ENCODE data around the gene CRB2. TPM values are rescaled to one million over a fixed set of nuclear protein-coding genes. Genes with fewer than 3 reads are reported as not detected.
A peak's percentile ranks its signal among the peaks of the same experiment; 100 is the strongest.
"Not testable (repeated sequence)": the region's sequence is repeated elsewhere in the genome, so short reads cannot be mapped to it uniquely, and the experiment has no call there.

CRB2 gene
- total RNA-seq, 6 donors from 2014 or later, result 0.13 to 0.23 TPM; not detected in 4

- no peaks in the 10 kb centered on the region for H3K27me3 ChIP-seq
- no peak overlapping the region for H3K4me3 ChIP-seq
- TF ChIP-seq EP300 (IDR thresholded peaks at IDR 0.05) (peak in 1 of 4 donors; percentile 49), POLR2AphosphoS5 (IDR thresholded peaks at IDR 0.05) (peak in 1 of 2 donors; percentile 51), POLR2A (IDR thresholded peaks at IDR 0.05) (peak in 1 of 4 donors; percentile 20)
- TF ChIP-seq, protein P1, sequence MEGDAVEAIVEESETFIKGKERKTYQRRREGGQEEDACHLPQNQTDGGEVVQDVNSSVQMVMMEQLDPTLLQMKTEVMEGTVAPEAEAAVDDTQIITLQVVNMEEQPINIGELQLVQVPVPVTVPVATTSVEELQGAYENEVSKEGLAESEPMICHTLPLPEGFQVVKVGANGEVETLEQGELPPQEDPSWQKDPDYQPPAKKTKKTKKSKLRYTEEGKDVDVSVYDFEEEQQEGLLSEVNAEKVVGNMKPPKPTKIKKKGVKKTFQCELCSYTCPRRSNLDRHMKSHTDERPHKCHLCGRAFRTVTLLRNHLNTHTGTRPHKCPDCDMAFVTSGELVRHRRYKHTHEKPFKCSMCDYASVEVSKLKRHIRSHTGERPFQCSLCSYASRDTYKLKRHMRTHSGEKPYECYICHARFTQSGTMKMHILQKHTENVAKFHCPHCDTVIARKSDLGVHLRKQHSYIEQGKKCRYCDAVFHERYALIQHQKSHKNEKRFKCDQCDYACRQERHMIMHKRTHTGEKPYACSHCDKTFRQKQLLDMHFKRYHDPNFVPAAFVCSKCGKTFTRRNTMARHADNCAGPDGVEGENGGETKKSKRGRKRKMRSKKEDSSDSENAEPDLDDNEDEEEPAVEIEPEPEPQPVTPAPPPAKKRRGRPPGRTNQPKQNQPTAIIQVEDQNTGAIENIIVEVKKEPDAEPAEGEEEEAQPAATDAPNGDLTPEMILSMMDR (IDR thresholded peaks at IDR 0.05), result no peak
- peak overlapping the region; percentile 0 to 84 (median 56) for H3K27ac ChIP-seq
- WGBS, 2 donors, result 79 to 80% methylated on average over 8 of the region's 8 CpGs
- peaks cover 0 to 34% (median 18%) of the 10 kb centered on the region in 4 donors for H3K4me1 ChIP-seq
- ATAC-seq (ENCODE audit: low FRiP score in 2 of 2) (peak in 1 of 2 donors; percentile 83), DNase-seq (peak in 1 of 2 donors; percentile 82)
- no peaks in the 10 kb centered on the region for H3K9me3 ChIP-seq
- no peaks in the 10 kb centered on the region for H3K36me3 ChIP-seq
Measured at GRCh38 chr9:123327697-123328100, 28.3 kb upstream of the CRB2 start.

DNA sequence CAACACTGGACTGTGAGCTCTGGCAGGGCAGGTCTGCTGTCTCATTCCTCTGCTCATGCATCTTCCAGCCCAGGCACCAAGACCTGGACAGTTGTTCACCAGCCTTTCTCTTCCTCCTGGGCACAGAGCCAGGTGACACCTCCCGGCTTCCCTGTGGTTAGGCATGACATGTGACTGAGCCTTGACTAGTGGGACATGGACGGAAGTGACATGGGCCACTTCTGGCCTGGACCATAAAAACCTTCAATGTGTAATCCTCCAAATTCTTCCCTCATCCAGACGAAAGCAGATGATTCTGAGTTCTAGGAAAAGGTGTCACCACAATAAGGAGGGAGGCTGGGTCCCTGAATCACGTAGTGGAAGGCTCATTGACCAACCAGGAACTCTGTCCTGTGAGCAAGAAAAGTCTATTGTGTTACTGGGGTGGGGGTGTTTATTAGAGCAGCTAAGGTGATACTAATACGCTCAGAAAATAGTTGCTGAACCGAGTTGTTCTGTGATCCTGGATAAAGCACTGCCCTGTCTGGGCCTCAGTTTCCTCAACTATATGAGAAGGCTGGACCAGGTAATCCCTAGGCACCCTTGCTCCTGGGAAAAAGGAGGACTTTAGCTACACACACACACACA is 26.6 kb upstream of the CRB2 start:
- Histone ChIP-seq H3K4me3 (no peak overlapping the region), H3K4me1 (peaks cover 0 to 29% (median 13%) of the 10 kb centered on the region in 4 donors), H3K36me3 (no peaks in the 10 kb centered on the region), H3K27ac (no peak overlapping the region), H3K9me3 (no peaks in the 10 kb centered on the region), H3K27me3 (no peaks in the 10 kb centered on the region)
- WGBS, 2 donors, result 56 to 58% methylated on average over 6 of the region's 6 CpGs
- TF ChIP-seq EP300 (IDR thresholded peaks at IDR 0.05) (no peak), POLR2AphosphoS5 (IDR thresholded peaks at IDR 0.05) (no peak), POLR2A (IDR thresholded peaks at IDR 0.05) (no peak)
- TF ChIP-seq, protein P1 (IDR thresholded peaks at IDR 0.05), result no peak
- DNase-seq, result peak in 1 of 2 donors; percentile 67
- ATAC-seq (ENCODE audit: low FRiP score in 2 of 2), result no peak

GRCh38 chr9:123331346-123332060 is 24.5 kb upstream of the CRB2 start:
- no peaks in the 10 kb centered on the region for H3K9me3 ChIP-seq
- H3K27ac ChIP-seq, result no peak overlapping the region
- no peak for ATAC-seq (ENCODE audit: low FRiP score in 2 of 2)
- TF ChIP-seq POLR2A (IDR thresholded peaks at IDR 0.05) (no peak), EP300 (IDR thresholded peaks at IDR 0.05) (no peak), POLR2AphosphoS5 (IDR thresholded peaks at IDR 0.05) (no peak)
- TF ChIP-seq, protein P1 (IDR thresholded peaks at IDR 0.05), result no peak
- peaks cover 0 to 35% (median 22%) of the 10 kb centered on the region in 4 donors for H3K4me1 ChIP-seq
- WGBS, 2 donors, result 87 to 92% methylated on average over 15 of the region's 15 CpGs
- no peaks in the 10 kb centered on the region for H3K36me3 ChIP-seq
- DNase-seq, result no peak
- no peak overlapping the region for H3K4me3 ChIP-seq
- H3K27me3 ChIP-seq, result no peaks in the 10 kb centered on the region

- not testable (repeated sequence) for H3K36me3 ChIP-seq, H3K4me3 ChIP-seq, H3K27ac ChIP-seq, H3K9me3 ChIP-seq, DNase-seq, H3K27me3 ChIP-seq
- ATAC-seq (ENCODE audit: low FRiP score in 2 of 2), result peak in 1 of 2 donors; percentile 38
- WGBS, 2 donors, result 72 to 75% methylated on average over 8 of the region's 8 CpGs
- peaks cover 0 to 28% (median 17%) of the 10 kb centered on the region in 4 donors for H3K4me1 ChIP-seq
Measured at GRCh38 chr9:123333058-123333669, 22.8 kb upstream of the CRB2 start.

DNA sequence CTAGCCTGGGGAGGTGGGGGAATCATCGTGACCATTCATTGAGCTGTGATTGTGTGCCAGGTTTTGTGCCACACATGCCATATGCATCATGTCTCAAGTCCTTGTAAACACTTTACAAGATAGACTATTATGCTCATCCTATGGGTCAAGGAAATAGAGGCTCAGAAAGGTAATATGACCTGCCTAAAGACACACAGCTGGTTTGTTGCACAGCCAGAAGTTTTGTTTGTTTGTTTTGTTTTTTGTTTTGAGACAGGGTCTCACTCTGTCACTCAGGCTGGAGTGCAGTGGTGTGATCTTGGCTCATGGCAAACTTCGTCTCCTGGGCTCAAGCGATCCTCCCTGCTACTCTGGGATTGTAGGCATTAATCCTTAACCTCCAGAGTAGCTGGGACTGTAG is 21.4 kb upstream of the CRB2 start:
- Histone ChIP-seq H3K27ac (no peak overlapping the region), H3K36me3 (no peaks in the 10 kb centered on the region), H3K4me3 (no peak overlapping the region), H3K27me3 (no peaks in the 10 kb centered on the region), H3K4me1 (peaks cover 0 to 20% (median 18%) of the 10 kb centered on the region in 4 donors), H3K9me3 (no peaks in the 10 kb centered on the region)
- no peak for DNase-seq
- no peak for ATAC-seq (ENCODE audit: low FRiP score in 2 of 2)
- no peak for TF ChIP-seq POLR2AphosphoS5 (IDR thresholded peaks at IDR 0.05)
- TF ChIP-seq, protein P1 (IDR thresholded peaks at IDR 0.05), result no peak
- no peak for TF ChIP-seq POLR2A (IDR thresholded peaks at IDR 0.05)
- no peak for TF ChIP-seq EP300 (IDR thresholded peaks at IDR 0.05)
- 86% methylated on average over 3 of the region's 3 CpGs for WGBS, 2 donors

Measured in upper lobe of left lung (tissue), 6 donors.